ENCODE measurements around the gene PBX3. TPM values are rescaled to one million over a fixed set of nuclear protein-coding genes. Genes with fewer than 3 reads are reported as not detected.

The PBX3 gene
- total RNA-seq, 1 experiment from 2014 or later = 46.0 TPM

DNA sequence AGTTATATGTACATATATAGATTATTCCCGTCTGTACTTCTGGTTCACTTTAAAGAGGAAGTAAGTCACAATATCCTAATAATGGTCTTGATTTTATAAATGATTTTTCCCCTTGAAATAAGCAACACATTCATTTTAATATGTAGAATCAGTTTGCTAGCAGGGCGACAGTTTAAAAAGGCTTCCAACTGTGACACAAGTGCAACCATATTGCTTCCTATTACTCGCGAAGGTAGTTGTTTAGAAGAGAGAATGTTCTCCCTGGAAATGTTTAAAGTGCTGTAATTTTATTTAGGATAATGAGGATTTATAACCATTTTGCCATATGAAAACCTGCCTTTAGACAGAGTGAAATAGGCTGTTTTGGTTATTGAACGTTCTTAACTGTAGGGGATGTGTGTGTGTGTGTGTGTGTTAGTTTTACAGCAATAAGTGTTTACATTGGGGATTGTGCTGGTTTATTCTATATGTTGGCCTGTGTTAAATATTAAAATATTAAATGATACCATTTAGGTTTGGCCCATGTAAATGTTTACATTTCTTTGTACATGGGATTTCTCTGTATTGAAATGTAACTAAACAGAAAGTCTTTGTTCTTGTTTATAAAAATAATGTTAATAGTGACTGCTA, 138.3 kb downstream of the PBX3 start:
- Histone ChIP-seq H3K23ac (ENCODE audit: insufficient read length, low read depth, low read length) (no peak overlapping the region), H3K18ac (ENCODE audit: insufficient read length, low read depth, low read length) (no peak overlapping the region), H2BK120ac (ENCODE audit: low read depth, low read length, poor library complexity, severe bottlenecking) (no peak overlapping the region), H3K79me1 (ENCODE audit: insufficient read depth, low read depth, low read length, poor library complexity, severe bottlenecking) (no peaks in the 10 kb centered on the region), H3K27me3 (ENCODE audit: insufficient read depth, low read length) (no peaks in the 10 kb centered on the region), H4K5ac (ENCODE audit: insufficient read length, low read depth, low read length) (no peak overlapping the region), H3K14ac (ENCODE audit: insufficient read depth, low read length) (no peak overlapping the region), H4K20me1 (ENCODE audit: control insufficient read depth, insufficient read depth, insufficient read length) (no peaks in the 10 kb centered on the region), H3K79me2 (ENCODE audit: insufficient read depth, low read length) (no peaks in the 10 kb centered on the region; the same call in 1 of the 2 replicates), H3K4me2 (ENCODE audit: insufficient read depth, insufficient read length, low read length) (no peak overlapping the region), H3K27ac (ENCODE audit: insufficient read length, low read depth, low read length) (no peak overlapping the region), H3K4ac (ENCODE audit: low read depth, low read length) (no peak overlapping the region), H3T11ph (ENCODE audit: low read length) (no peak overlapping the region), H4K91ac (ENCODE audit: insufficient read length, low read depth, low read length) (no peak overlapping the region), H2BK5ac (ENCODE audit: insufficient read length, low read length) (no peak overlapping the region), H2AK5ac (ENCODE audit: insufficient read length, low read length) (no peak overlapping the region), H3K4me1 (ENCODE audit: insufficient read depth, low read length) (peaks cover 4% of the 10 kb centered on the region; the same call in 1 of the 2 replicates), H4K8ac (replicated peaks; ENCODE audit: insufficient read length, low read depth, low read length) (no peak overlapping the region), H2AFZ (ENCODE audit: low read length) (no peak overlapping the region), H2BK15ac (ENCODE audit: low read depth, low read length) (no peak overlapping the region), H2BK12ac (ENCODE audit: insufficient read length, low read depth, low read length) (no peak overlapping the region), H3K9ac (ENCODE audit: extremely low read depth, insufficient read length, low read length) (no peak overlapping the region), H3K23me2 (ENCODE audit: insufficient read length, low read depth, low read length, poor library complexity, severe bottlenecking) (peaks cover 6% of the 10 kb centered on the region), H3K9me3 (ENCODE audit: control insufficient read depth, low read depth, low read length) (no peaks in the 10 kb centered on the region), H3K56ac (ENCODE audit: insufficient read length, low read depth, low read length) (no peak overlapping the region), H2BK20ac (ENCODE audit: low read depth, low read length, poor library complexity, severe bottlenecking) (no peak overlapping the region)
- WGBS (ENCODE audit: extremely low coverage, insufficient read length, low lambda C conversion rate) = no CpG with 5 or more reads among the region's 5 CpGs
- Mint-ChIP-seq H3K36me3 (ENCODE audit: insufficient read depth in 1 of 3, low read depth in 3 of 3) (no peaks in the 10 kb centered on the region), H3K4me3 (peak overlapping the region in 1 of 2 experiments; percentile 52; a peak in 3 of 5 replicates), H3K27me3 (ENCODE audit: low read depth) (no peaks in the 10 kb centered on the region), H3K4me1 (peaks cover 67 to 69% of the 10 kb centered on the region in 2 experiments), H3K9me3 (no peaks in the 10 kb centered on the region), H3K27ac (peak overlapping the region in 2 of 3 experiments; percentile 40 to 66; a peak in 3 of 7 replicates)
- DNase-seq = no peak
- TF ChIP-seq, protein P1, sequence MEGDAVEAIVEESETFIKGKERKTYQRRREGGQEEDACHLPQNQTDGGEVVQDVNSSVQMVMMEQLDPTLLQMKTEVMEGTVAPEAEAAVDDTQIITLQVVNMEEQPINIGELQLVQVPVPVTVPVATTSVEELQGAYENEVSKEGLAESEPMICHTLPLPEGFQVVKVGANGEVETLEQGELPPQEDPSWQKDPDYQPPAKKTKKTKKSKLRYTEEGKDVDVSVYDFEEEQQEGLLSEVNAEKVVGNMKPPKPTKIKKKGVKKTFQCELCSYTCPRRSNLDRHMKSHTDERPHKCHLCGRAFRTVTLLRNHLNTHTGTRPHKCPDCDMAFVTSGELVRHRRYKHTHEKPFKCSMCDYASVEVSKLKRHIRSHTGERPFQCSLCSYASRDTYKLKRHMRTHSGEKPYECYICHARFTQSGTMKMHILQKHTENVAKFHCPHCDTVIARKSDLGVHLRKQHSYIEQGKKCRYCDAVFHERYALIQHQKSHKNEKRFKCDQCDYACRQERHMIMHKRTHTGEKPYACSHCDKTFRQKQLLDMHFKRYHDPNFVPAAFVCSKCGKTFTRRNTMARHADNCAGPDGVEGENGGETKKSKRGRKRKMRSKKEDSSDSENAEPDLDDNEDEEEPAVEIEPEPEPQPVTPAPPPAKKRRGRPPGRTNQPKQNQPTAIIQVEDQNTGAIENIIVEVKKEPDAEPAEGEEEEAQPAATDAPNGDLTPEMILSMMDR (conservative IDR thresholded peaks at IDR 0.05) = no peak
